HCT116 (cell line): ENCODE data around the gene MYOG. TPM values are rescaled to one million over a fixed set of nuclear protein-coding genes. Genes with fewer than 3 reads are reported as not detected.

Experiments
- ATAC-seq: fragments of 200-7000 bp; cut with Tn5 transposase; 2 replicates; pipeline ENCODE4 v1.9.1; 2020; ENCODE audit warnings: mild to moderate bottlenecking, moderate library complexity
- BruUV-seq: library from RNA; stranded (reverse); fragments of 400-500 nt; replicated peaks from 2 replicates; lab custom pipeline; 2021; lab: Mats Ljungman, UMichigan
- CTCF ChIA-PET: fragments of 300-600 bp; sonication (Branson Sonifier 250); formaldehyde crosslinking; loops from one replicate; lab custom pipeline; 2021; ENCODE audit warnings: antibody characterized with exemption; lab: Charles Lee
- POLR2A ChIA-PET: fragments of 300-600, 350-600 bp; sonication (Branson Sonifier 250); formaldehyde crosslinking; loops from one replicate; lab custom pipeline; 2021; ENCODE audit warnings: antibody characterized with exemption; lab: Charles Lee
- RAD21 ChIA-PET, 2 experiments: fragments of 300-600 bp; sonication (Branson Sonifier 250); formaldehyde crosslinking; loops; one replicate each; lab custom pipeline; 2023; ENCODE audit warnings: low total read pairs in 2 of 2; ENCODE audit not compliant: uncharacterized antibody in 2 of 2, unreplicated experiment in 2 of 2, low non-redundant PET in 1 of 2; lab: Charles Lee
- DNase-seq: peaks from one replicate; pipeline ENCODE4 v3.0.0-alpha.2; 2010; ENCODE audit warnings: low read depth, low spot score
- H2AFZ ChIP-seq: fragments of 200-600 bp; shearing (Covaris generic), sonication (generic); 2 replicates; pipeline ENCODE4 v1.6.1; 2017; ENCODE audit warnings: low read depth, mixed run types, mixed read lengths, antibody characterized with exemption, low read length; ENCODE audit not compliant: poor library complexity, severe bottlenecking
- H3K27ac ChIP-seq: 2 replicates; pipeline ENCODE4 v1.5.1; 2012; ENCODE audit warnings: low read depth, low read length
- H3K27me3 ChIP-seq: fragments of 200-600 bp; sonication (generic); 2 replicates; pipeline ENCODE4 v1.6.1; 2016; ENCODE audit warnings: mixed run types, low read length, mixed read lengths; ENCODE audit not compliant: insufficient read depth
- H3K36me3 ChIP-seq, 2 experiments: fragments of 200-500 bp in 1 of 2; fragments of 200-600 bp in 1 of 2; sonication (Bioruptor generic) in 1 of 2; sonication (generic) in 1 of 2; 2 replicates each; pipeline versions ENCODE4 v1.5.1 to v1.6.1; 2014 to 2016; ENCODE audit warnings: low read length in 2 of 2, inconsistent platforms in 1 of 2, mixed read lengths in 1 of 2, mixed run types in 1 of 2; ENCODE audit not compliant: insufficient read depth in 2 of 2, control insufficient read depth in 1 of 2
- H3K4me1 ChIP-seq, 2 experiments: fragments of 200-600 bp in 1 of 2; sonication (generic) in 1 of 2; 2 replicates each; pipeline versions ENCODE4 v1.5.1 to v1.6.1; 2012 to 2017; ENCODE audit warnings: low read length in 2 of 2, inconsistent platforms in 1 of 2, mild to moderate bottlenecking in 1 of 2, mixed read lengths in 1 of 2, mixed run types in 1 of 2, moderate library complexity in 1 of 2; ENCODE audit not compliant: insufficient read depth in 2 of 2, control insufficient read depth in 1 of 2
- H3K4me2 ChIP-seq: fragments of 200-600 bp; sonication (generic); 2 replicates; pipeline ENCODE4 v1.6.1; 2017; ENCODE audit warnings: mixed run types, low read length, mixed read lengths
- H3K4me3 ChIP-seq, 2 experiments: fragments of 200-600 bp in 1 of 2; sonication (generic) in 1 of 2; replicated peaks in 1 of 2; 2 replicates each; pipeline ENCODE4 v1.5.1; 2011 to 2016; ENCODE audit warnings: low read length in 2 of 2, control low read depth in 1 of 2, low read depth in 1 of 2, mild to moderate bottlenecking in 1 of 2, mixed read lengths in 1 of 2, mixed run types in 1 of 2
- H3K79me2 ChIP-seq: fragments of 200-600 bp; sonication (generic); 2 replicates; pipeline ENCODE4 v1.6.1; 2017; ENCODE audit warnings: mild to moderate bottlenecking, mixed run types, low read length, moderate library complexity, mixed read lengths; ENCODE audit not compliant: insufficient read depth
- H3K9ac ChIP-seq: fragments of 200-600 bp; sonication (generic); 2 replicates; pipeline ENCODE4 v1.6.1; 2016; ENCODE audit warnings: low read length, mixed read lengths
- H3K9me2 ChIP-seq: fragments of 200-600 bp; sonication (generic), shearing (Covaris generic); 2 replicates; pipeline ENCODE4 v1.6.1; 2017; ENCODE audit warnings: mixed run types, mild to moderate bottlenecking, moderate library complexity; ENCODE audit not compliant: insufficient read depth
- H3K9me3 ChIP-seq, 2 experiments: fragments of 200-500 bp in 1 of 2; fragments of 200-600 bp in 1 of 2; sonication (Bioruptor generic) in 1 of 2; sonication (generic) in 1 of 2; 2 replicates each; pipeline ENCODE4 v1.6.1; 2014 to 2017; ENCODE audit warnings: low read length in 2 of 2, mixed read lengths in 2 of 2, inconsistent platforms in 1 of 2, low read depth in 1 of 2, mild to moderate bottlenecking in 1 of 2, mixed run types in 1 of 2, moderate library complexity in 1 of 2; ENCODE audit not compliant: control insufficient read depth in 1 of 2, insufficient read depth in 1 of 2
- H4K20me1 ChIP-seq: fragments of 200-600 bp; sonication (generic), shearing (Covaris generic); 2 replicates; pipeline ENCODE4 v1.6.1; 2017; ENCODE audit warnings: mixed run types, mild to moderate bottlenecking, moderate library complexity; ENCODE audit not compliant: insufficient read depth
- CEBPB ChIP-seq: IDR thresholded peaks from 2 replicates; pipeline ENCODE4 v1.6.1; 2012; ENCODE audit warnings: low read depth
- EZH2phosphoT487 ChIP-seq: fragments of 200-600 bp; IDR thresholded peaks from 2 replicates; pipeline ENCODE4 v1.6.1; 2018; ENCODE audit warnings: antibody characterized with exemption, borderline replicate concordance
- JUND ChIP-seq: IDR thresholded peaks from 2 replicates; pipeline ENCODE4 v1.6.1; 2012
- RAD21 ChIP-seq: IDR thresholded peaks from 2 replicates; pipeline ENCODE4 v1.6.1; 2012; ENCODE audit warnings: low read depth, mild to moderate bottlenecking
- SIN3A ChIP-seq: IDR thresholded peaks from 2 replicates; pipeline ENCODE4 v1.6.1; 2012; ENCODE audit warnings: low read depth
- ZNF274 ChIP-seq: fragments of 200-500 bp; sonication (Bioruptor generic); IDR thresholded peaks from 2 replicates; pipeline ENCODE4 v1.6.1; 2014; ENCODE audit warnings: mild to moderate bottlenecking, low read depth, low read length, inconsistent platforms
- intact Hi-C: fragments of 100-400 bp; cut with micrococcal nuclease; formaldehyde crosslinking; loops from 2 replicates; pipeline ENCODE4 v1.10.0; 2022
- total RNA-seq: library from RNA; stranded (reverse); gene quantifications from one replicate; pipeline ENCODE4 v1.2.1, GENCODE V29; 2021; ENCODE audit not compliant: unreplicated experiment
- TF ChIP-seq, protein P1 (sequence below): IDR thresholded peaks from 2 replicates; pipeline ENCODE4 v1.6.1; 2012; ENCODE audit warnings: low read depth

The MYOG gene
- total RNA-seq, 1 experiment from 2014 or later = not detected

DNA sequence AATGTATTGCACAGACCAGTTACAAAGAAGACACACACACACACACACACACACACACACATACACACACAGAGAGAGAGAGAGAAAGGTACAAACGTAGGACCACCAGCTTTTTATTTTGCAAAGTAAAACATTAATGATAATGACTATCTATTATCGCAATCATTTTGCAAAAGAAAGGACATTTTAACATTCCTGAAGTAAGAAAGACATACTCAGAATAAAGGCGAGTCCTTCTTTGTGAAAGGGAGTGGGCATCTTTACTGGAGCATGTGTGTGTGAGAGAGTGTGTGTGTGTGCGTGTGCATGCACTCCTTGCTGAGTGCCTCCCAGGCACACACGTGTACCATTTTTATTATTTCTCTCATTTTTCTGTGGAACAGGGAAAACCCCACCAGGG, 31.2 kb downstream of the MYOG start:
- no peak for DNase-seq

DNA sequence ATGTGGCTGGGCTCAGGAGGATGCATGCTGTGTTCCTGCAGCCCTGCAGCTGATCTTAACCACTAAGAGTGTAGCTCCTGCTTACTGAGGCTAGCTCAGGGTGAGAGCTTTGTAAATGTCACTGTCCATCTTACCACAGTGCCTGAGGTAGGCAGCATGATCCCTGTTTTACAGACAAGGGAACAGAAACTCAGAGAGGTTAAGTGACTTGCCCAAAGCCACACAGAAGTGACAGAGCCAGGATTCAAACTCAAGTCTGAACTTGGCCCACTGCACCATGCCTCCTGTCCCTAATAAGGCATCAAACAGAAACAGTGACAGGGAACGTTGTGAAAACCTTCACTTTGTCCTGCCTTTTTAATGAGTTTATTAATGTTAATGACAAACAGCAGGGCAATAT, 31.6 kb downstream of the MYOG start:
- intact Hi-C loops = no loop called here
- DNase-seq (no peak), ATAC-seq (no peak)
- CTCF ChIA-PET = interaction anchor here (1.4 kb wide), 1 partner anchor 14 kb away, joined by 3 read pairs; no protein-coding TSS in a partner anchor
- BruUV-seq = no TSS peak
- Histone ChIP-seq H4K20me1 (no peaks in the 10 kb centered on the region), H3K79me2 (no peaks in the 10 kb centered on the region), H3K27me3 (no peaks in the 10 kb centered on the region), H3K27ac (no peak overlapping the region), H3K4me2 (no peak overlapping the region), H3K4me1 (no peaks in the 10 kb centered on the region), H3K4me3 (no peak overlapping the region), H3K36me3 (peaks cover 0 to 8% of the 10 kb centered on the region in 2 experiments; a peak in 2 of 4 replicates), H3K9ac (no peak overlapping the region), H3K9me3 (no peaks in the 10 kb centered on the region), H3K9me2 (no peaks in the 10 kb centered on the region), H2AFZ (no peak overlapping the region)
- RAD21 ChIA-PET = interaction anchor here in 1 of 2 experiments (0.5 kb wide), 1 partner anchor 160 kb away, joined by 4 read pairs; no protein-coding TSS in a partner anchor
- POLR2A ChIA-PET = no interaction called here
- TF ChIP-seq ZNF274 = no peak
- TF ChIP-seq CEBPB = no peak
- no peak for TF ChIP-seq EZH2phosphoT487
- no peak for TF ChIP-seq SIN3A
- TF ChIP-seq, protein P1, sequence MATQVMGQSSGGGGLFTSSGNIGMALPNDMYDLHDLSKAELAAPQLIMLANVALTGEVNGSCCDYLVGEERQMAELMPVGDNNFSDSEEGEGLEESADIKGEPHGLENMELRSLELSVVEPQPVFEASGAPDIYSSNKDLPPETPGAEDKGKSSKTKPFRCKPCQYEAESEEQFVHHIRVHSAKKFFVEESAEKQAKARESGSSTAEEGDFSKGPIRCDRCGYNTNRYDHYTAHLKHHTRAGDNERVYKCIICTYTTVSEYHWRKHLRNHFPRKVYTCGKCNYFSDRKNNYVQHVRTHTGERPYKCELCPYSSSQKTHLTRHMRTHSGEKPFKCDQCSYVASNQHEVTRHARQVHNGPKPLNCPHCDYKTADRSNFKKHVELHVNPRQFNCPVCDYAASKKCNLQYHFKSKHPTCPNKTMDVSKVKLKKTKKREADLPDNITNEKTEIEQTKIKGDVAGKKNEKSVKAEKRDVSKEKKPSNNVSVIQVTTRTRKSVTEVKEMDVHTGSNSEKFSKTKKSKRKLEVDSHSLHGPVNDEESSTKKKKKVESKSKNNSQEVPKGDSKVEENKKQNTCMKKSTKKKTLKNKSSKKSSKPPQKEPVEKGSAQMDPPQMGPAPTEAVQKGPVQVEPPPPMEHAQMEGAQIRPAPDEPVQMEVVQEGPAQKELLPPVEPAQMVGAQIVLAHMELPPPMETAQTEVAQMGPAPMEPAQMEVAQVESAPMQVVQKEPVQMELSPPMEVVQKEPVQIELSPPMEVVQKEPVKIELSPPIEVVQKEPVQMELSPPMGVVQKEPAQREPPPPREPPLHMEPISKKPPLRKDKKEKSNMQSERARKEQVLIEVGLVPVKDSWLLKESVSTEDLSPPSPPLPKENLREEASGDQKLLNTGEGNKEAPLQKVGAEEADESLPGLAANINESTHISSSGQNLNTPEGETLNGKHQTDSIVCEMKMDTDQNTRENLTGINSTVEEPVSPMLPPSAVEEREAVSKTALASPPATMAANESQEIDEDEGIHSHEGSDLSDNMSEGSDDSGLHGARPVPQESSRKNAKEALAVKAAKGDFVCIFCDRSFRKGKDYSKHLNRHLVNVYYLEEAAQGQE = no peak
- TF ChIP-seq JUND = no peak

More for the DNA sequence above, 31.2 kb downstream of the MYOG start:
- intact Hi-C loops = no loop called here
- H3K79me2 ChIP-seq = no peaks in the 10 kb centered on the region
- BruUV-seq = no TSS peak
- H3K4me1 ChIP-seq = no peaks in the 10 kb centered on the region
- H4K20me1 ChIP-seq = no peaks in the 10 kb centered on the region
- ChIA-PET POLR2A (no interaction called here), CTCF (interaction anchor here (1.2 to 1.4 kb wide), 2 partner anchors 14 kb away, joined by 3 to 8 read pairs; no protein-coding TSS in a partner anchor), RAD21 (interaction anchor here in 1 of 2 experiments (0.5 kb wide), 1 partner anchor 160 kb away, joined by 4 read pairs; no protein-coding TSS in a partner anchor)
- H3K27me3 ChIP-seq = no peaks in the 10 kb centered on the region
- no peak overlapping the region for H3K27ac ChIP-seq
- no peak for TF ChIP-seq RAD21
- no peaks in the 10 kb centered on the region for H3K9me3 ChIP-seq
- H3K36me3 ChIP-seq = peaks cover 0 to 8% of the 10 kb centered on the region in 2 experiments; a peak in 2 of 4 replicates
- no peak overlapping the region for H3K4me3 ChIP-seq
- no peaks in the 10 kb centered on the region for H3K9me2 ChIP-seq
- ATAC-seq = no peak
- no peak overlapping the region for H3K9ac ChIP-seq
- H2AFZ ChIP-seq = no peak overlapping the region
- no peak overlapping the region for H3K4me2 ChIP-seq
